GM12875 (cell line): ENCODE measurements around the gene RNF128.
A peak's percentile ranks its signal among the peaks of the same experiment; 100 is the strongest.
"Not testable (repeated sequence)": the region's sequence is repeated elsewhere in the genome, so short reads cannot be mapped to it uniquely, and the experiment has no call there.

Experiments
- H3K4me3 ChIP-seq: one replicate; pipeline ENCODE4 v1.5.1; 2011; ENCODE audit warnings: low read depth, low read length, control low read depth
- TF ChIP-seq, protein P1 (sequence below): IDR thresholded peaks from 2 replicates; pipeline ENCODE4 v1.5.1; 2011; ENCODE audit warnings: low read depth, mild to moderate bottlenecking, control low read depth, inconsistent platforms, low read length, moderate library complexity, borderline replicate concordance; ENCODE audit not compliant: insufficient read depth

The RNF128 gene

DNA sequence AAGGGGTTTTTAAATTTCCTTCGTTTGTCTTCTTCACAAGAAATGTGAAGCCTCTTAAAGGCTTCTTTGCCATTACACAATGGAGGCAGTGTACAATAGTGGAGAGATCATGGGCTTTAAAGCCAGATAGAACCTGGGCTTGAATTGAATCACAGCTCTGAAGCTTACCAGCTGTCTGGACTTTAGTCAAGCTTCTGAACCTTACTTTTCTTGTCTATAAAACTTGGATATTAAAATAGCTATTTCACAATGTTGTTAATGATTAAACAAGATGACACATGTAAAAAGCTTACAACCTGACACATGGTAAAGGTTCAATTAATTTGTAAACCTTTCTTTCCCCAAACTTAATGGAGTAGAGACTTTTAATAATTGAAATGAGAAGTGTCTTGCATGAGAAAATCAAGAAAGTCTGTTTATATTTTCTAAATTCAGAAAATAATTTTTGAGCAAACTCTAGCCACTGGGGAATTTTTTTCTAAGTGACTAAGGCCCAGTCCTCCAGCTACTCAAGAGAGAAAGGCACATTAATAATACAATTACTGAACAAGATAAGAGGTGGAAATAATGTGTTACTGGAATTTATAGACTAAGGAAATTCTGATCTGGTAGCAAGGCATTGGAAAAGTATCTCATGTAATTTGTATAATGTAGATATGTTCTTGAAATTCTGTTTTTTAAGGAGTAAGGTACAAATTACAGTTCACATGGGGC lies 54.3 kb downstream of the RNF128 start:
- no peak overlapping the region for H3K4me3 ChIP-seq
- TF ChIP-seq, protein P1, sequence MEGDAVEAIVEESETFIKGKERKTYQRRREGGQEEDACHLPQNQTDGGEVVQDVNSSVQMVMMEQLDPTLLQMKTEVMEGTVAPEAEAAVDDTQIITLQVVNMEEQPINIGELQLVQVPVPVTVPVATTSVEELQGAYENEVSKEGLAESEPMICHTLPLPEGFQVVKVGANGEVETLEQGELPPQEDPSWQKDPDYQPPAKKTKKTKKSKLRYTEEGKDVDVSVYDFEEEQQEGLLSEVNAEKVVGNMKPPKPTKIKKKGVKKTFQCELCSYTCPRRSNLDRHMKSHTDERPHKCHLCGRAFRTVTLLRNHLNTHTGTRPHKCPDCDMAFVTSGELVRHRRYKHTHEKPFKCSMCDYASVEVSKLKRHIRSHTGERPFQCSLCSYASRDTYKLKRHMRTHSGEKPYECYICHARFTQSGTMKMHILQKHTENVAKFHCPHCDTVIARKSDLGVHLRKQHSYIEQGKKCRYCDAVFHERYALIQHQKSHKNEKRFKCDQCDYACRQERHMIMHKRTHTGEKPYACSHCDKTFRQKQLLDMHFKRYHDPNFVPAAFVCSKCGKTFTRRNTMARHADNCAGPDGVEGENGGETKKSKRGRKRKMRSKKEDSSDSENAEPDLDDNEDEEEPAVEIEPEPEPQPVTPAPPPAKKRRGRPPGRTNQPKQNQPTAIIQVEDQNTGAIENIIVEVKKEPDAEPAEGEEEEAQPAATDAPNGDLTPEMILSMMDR, result no peak

- H3K4me3 ChIP-seq, result no peak overlapping the region
- TF ChIP-seq, protein P1, result no peak
Observed at GRCh38 chrX:106783716-106784115, 57.2 kb downstream of the RNF128 start.

DNA sequence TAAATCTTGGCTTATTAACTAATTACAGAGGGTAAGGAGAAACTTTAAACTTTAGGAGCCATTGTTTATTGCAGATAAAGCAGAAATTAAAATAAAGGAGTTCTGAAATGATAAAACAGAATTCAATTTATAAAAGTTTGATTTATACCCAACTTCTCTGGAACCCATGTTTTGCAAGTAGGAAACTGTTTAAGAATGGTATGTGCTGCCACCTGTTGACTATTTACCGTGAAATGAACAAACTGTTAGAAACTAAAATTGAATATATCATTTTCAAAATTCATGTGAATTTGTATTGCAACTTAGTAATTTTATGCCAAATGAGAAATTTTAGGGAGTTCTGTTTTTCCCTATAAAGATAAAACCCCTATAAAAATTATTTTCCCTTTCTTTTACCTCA lies 65.0 kb downstream of the RNF128 start:
- H3K4me3 ChIP-seq, result no peak overlapping the region
- TF ChIP-seq, protein P1, result 0 out of 2 replicates have a peak, but pooled peaks have one; percentile 2

- TF ChIP-seq, protein P1, result no peak
- peak overlapping the region; percentile 56 for H3K4me3 ChIP-seq
Observed at GRCh38 chrX:106802063-106802387, 75.5 kb downstream of the RNF128 start.

DNA sequence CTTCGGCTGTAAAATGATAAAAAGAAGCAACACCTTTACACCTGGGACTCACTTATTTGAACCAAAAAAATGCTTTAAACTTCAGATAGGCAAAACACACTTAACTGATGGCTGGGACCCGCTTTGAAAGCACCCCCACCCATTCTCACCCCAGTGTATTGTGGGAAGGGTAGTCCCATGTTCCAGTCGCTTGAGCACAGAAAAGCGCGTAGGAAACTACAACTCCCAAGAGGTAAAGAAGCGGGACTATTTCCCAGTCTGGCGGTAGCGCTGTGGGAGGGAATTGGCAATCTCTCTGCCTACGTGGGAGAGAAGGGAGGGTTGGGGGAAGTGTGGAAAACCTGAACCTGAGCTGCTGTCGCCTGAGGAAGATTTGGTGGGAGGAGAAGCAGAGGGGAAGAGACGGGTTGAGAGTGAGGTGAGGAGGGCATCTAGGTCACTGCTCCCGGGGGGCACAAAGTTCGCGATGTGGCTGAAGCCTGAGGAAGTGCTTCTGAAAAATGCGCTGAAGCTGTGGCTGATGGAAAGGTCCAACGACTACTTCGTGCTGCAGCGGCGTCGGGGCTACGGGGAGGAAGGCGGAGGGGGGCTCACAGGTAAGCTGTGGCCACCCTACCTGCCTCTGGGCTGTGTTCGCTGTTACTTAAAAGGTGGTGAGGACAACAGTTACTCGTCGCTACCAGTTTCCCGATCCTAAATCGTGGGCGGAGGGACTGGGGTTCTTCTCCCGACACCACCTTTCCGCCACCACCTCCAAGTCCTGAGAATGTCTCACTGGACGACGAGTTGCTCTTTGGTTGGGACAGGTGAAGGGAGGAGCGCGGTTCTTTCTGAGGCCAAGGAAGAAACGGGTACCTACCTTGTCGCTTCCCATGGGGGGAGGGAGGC lies 76.1 kb downstream of the RNF128 start, which contains the start of gene TBC1D8B:
TBC1D8B (plus strand) TSS at position 286 of the 888 bp plus-strand sequence; CDS start at position 467, 181 bp downstream.
- peak within 1 kb of the TSS; percentile 56 for H3K4me3 ChIP-seq
- TF ChIP-seq, protein P1, result no peak

GRCh38 chrX:106811131-106811910 lies 84.8 kb downstream of the RNF128 start:
- no peak overlapping the region for H3K4me3 ChIP-seq
- TF ChIP-seq, protein P1, result no peak

DNA sequence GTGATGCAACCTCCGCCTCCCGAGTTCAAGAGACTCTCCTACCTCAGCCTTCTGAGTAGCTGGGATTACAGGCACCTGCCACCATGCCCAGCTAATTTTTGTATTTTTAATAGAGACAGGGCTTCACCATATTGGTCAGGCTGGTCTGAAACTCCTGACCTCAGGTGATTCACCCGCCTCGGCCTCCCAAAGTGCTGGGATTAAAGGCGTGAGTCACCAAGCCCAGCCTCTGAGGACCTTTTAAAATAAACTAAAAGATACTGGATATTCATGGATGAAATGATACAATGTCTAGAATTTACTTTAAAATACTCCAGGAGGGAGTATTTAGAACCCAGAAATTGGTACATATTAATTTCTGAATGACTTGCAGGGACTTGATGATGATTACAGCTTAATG lies 86.4 kb downstream of the RNF128 start:
- H3K4me3 ChIP-seq, result not testable (repeated sequence)

DNA sequence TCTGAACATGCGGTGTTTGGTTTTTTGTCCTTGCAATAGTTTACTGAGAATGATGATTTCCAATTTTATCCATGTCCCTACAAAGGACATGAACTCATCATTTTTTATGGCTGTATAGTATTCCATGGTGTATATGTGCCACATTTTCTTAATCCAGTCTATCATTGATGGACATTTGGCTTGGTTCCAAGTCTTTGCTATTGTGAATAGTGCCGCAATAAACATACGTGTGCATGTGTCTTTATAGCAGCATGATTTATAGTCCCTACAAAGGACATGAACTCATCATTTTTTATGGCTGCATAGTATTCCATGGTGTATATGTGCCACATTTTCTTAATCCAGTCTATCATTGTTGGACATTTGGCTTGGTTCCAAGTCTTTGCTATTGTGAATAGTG lies 87.6 kb downstream of the RNF128 start:
- H3K4me3 ChIP-seq, result not testable (repeated sequence)
